ENCODE results near the gene FAM222B. TPM values are rescaled to one million over a fixed set of nuclear protein-coding genes. Genes with fewer than 3 reads are reported as not detected.
"Not testable (repeated sequence)": the region's sequence is repeated elsewhere in the genome, so short reads cannot be mapped to it uniquely, and the experiment has no call there.

The FAM222B gene
- total and polyA plus RNA-seq, 2 of the 4 experiments (the other 2 are of a cell fraction) = 2.5 to 10.8 TPM

DNA sequence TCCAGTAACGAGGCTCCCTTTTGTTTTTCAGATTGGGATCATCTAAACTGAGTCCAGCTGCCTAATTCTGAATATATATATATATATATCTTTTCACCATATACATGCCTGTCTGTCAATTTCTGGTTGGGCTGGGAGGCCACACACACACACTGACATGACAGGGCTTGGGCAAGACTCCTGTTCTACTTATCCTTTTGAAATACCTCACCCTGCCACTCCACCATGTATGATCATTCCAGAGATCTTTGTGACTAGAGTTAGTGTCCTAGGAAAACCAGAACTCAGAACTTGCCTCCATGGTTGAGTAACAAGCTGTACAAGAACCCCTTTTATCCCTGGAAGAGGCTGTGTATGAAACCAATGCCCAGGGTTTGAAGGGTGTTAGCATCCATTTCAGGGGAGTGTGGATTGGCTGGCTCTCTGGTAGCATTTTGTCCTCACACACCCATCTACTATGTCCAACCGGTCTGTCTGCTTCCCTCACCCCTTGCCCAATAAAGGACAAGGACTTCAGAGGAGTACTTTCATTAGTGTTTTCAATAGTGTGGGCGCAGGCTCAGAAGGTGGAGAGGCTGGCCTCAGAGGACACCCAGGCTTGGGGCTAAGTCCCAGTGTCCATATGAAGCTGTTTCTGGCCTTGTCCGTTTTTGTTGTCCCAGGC, 118.6 kb downstream of the FAM222B start:
- peaks cover 10 to 47% of the 10 kb centered on the region in 2 experiments; a peak in 3 of 4 replicates for H3K79me1 ChIP-seq (ENCODE audit: low read depth in 1 of 2, low read length in 2 of 2)
- WGBS, 2 experiments (ENCODE audit: extremely low coverage in 2 of 2, insufficient read length in 1 of 2) = no CpG with 5 or more reads among the region's 4 CpGs
- H3K4me2 ChIP-seq (ENCODE audit: low read depth, low read length); H3K4me3 ChIP-seq (ENCODE audit: insufficient read depth, low read depth, low read length); H3K27me3 ChIP-seq (ENCODE audit: control insufficient read depth, insufficient read depth, low read length); H4K5ac ChIP-seq (ENCODE audit: low read depth, low read length); H3K9me1 ChIP-seq (ENCODE audit: insufficient read depth, low read length); H2BK15ac ChIP-seq (ENCODE audit: low read depth, low read length); H3K9me3 ChIP-seq (ENCODE audit: control insufficient read depth, insufficient read depth, low read length); H4K91ac ChIP-seq (ENCODE audit: insufficient read depth, low read depth, low read length); ATAC-seq (ENCODE audit: low read depth); intact Hi-C loops (cut with micrococcal nuclease); H2BK20ac ChIP-seq (ENCODE audit: low read depth, low read length); in situ Hi-C loops (cut with MboI; ENCODE audit: low sequenced_read_pairs); H2BK5ac ChIP-seq (ENCODE audit: low read depth, low read length, poor library complexity, severe bottlenecking); H4K8ac ChIP-seq (ENCODE audit: low read depth in 2 of 2, low read length in 2 of 2); dilution Hi-C loops (cut with HindIII; ENCODE audit: low sequenced_read_pairs, unreplicated experiment); CTCF ChIA-PET; H2AK5ac ChIP-seq (ENCODE audit: low read depth, low read length); H3K27ac ChIP-seq (ENCODE audit: insufficient read depth, low read length); H3K56ac ChIP-seq (ENCODE audit: extremely low read depth, insufficient read depth, low read length); H2AFZ ChIP-seq (replicated peaks; ENCODE audit: low read length, poor library complexity); H3K18ac ChIP-seq (ENCODE audit: low read depth, low read length); BruUV-seq (replicated peaks); H3K9ac ChIP-seq (ENCODE audit: low read depth, low read length); H2BK120ac ChIP-seq (ENCODE audit: low read depth, low read length); H2AK9ac ChIP-seq (replicated peaks; ENCODE audit: low read depth, low read length, poor library complexity); DNase-seq: not testable (repeated sequence)
- 0 out of 2 replicates have a peak overlapping the region, but pooled peaks have one; percentile 13 for H3K14ac ChIP-seq (replicated peaks; ENCODE audit: low read depth, low read length)
- POLR2A ChIA-PET (ENCODE audit: unreplicated experiment) = interaction anchor here (1.3 kb wide), 1 partner anchor 13 kb away, joined by 3 read pairs; no protein-coding TSS in a partner anchor
- peaks cover 14% of the 10 kb centered on the region for H3K4me1 ChIP-seq (ENCODE audit: control insufficient read depth, insufficient read depth, low read length)
- 0 out of 2 replicates have a peak overlapping the region, but pooled peaks have one; percentile 2 for H3K4ac ChIP-seq (ENCODE audit: low read depth, low read length)
- H4K20me1 ChIP-seq (ENCODE audit: insufficient read depth, low read length) = peaks cover 45% of the 10 kb centered on the region
- peaks cover 36% of the 10 kb centered on the region for H3K36me3 ChIP-seq (ENCODE audit: control insufficient read depth, insufficient read depth, low read length)
- H3K23ac ChIP-seq (ENCODE audit: low read depth, low read length) = peak overlapping the region; percentile 70; the same call in 1 of the 2 replicates

Measured in IMR-90 (cell line).